CD4-positive, alpha-beta T cell treated with Interferon alpha-2 for 1 hour (primary cell): ENCODE data around the gene CYP26B1.
A peak's percentile ranks its signal among the peaks of the same experiment; 100 is the strongest.

ENCODE experiments used
- DNase-seq, 2 donors: peaks; one replicate each; pipeline ENCODE4 v3.0.0-alpha.2; 2020 to 2022

CYP26B1 gene

GRCh38 chr2:72128059-72128842 is 19.4 kb downstream of the CYP26B1 start:
- DNase-seq = no peak

GRCh38 chr2:72127401-72128058 is 20.1 kb downstream of the CYP26B1 start:
- DNase-seq = no peak

- peak in 1 of 2 donors; percentile 0 for DNase-seq
Observed at GRCh38 chr2:72126186-72127100, 21.2 kb downstream of the CYP26B1 start.

- DNase-seq = no peak
Observed at GRCh38 chr2:72124376-72124775, 23.3 kb downstream of the CYP26B1 start.

- no peak for DNase-seq
Observed at GRCh38 chr2:72121153-72121552, 26.5 kb downstream of the CYP26B1 start.

- DNase-seq = no peak
Observed at GRCh38 chr2:72118951-72119350, 28.7 kb downstream of the CYP26B1 start.

GRCh38 chr2:72118386-72118785 is 29.3 kb downstream of the CYP26B1 start:
- no peak for DNase-seq

GRCh38 chr2:72117718-72118117 is 29.9 kb downstream of the CYP26B1 start:
- no peak for DNase-seq

- DNase-seq = no peak
Observed at GRCh38 chr2:72117029-72117428, 30.6 kb downstream of the CYP26B1 start.

- no peak for DNase-seq
Observed at GRCh38 chr2:72116081-72116533, 31.6 kb downstream of the CYP26B1 start.

GRCh38 chr2:72115110-72116080 is 32.3 kb downstream of the CYP26B1 start:
- no peak for DNase-seq

GRCh38 chr2:72114693-72115051 is 33.0 kb downstream of the CYP26B1 start:
- DNase-seq = no peak

GRCh38 chr2:72113847-72114692 is 33.6 kb downstream of the CYP26B1 start:
- DNase-seq = no peak

GRCh38 chr2:72112981-72113846 is 34.4 kb downstream of the CYP26B1 start:
- DNase-seq = no peak

GRCh38 chr2:72112401-72112800 is 35.3 kb downstream of the CYP26B1 start:
- DNase-seq = no peak

- no peak for DNase-seq
Observed at GRCh38 chr2:72111061-72111460, 36.6 kb downstream of the CYP26B1 start.

GRCh38 chr2:72109904-72110303 is 37.8 kb downstream of the CYP26B1 start:
- no peak for DNase-seq

GRCh38 chr2:72109291-72109690 is 38.4 kb downstream of the CYP26B1 start:
- no peak for DNase-seq

- DNase-seq = no peak
Observed at GRCh38 chr2:72108121-72108520, 39.5 kb downstream of the CYP26B1 start.

GRCh38 chr2:72106978-72107377 is 40.7 kb downstream of the CYP26B1 start:
- DNase-seq = no peak
